ACC112 (cell line): ENCODE measurements around the gene CLCN6.

Source experiments
- H2AFZ ChIP-seq: fragments of 200-600 bp; sonication (generic); one replicate; pipeline ENCODE4 v1.6.0; 2017; ENCODE audit warnings: antibody characterized with exemption, low read length; ENCODE audit not compliant: unreplicated experiment
- H3K27ac ChIP-seq: fragments of 200-600 bp; sonication (generic); 2 replicates; pipeline ENCODE4 v1.5.1; 2014; ENCODE audit warnings: low read depth, mild to moderate bottlenecking, antibody characterized with exemption, low read length, moderate library complexity
- H3K27me3 ChIP-seq: fragments of 200-600 bp; sonication (generic); 2 replicates; pipeline ENCODE4 v1.6.1; 2014; ENCODE audit warnings: mild to moderate bottlenecking, antibody characterized with exemption, low read length, moderate library complexity, mixed read lengths; ENCODE audit not compliant: insufficient read depth
- H3K36me3 ChIP-seq: fragments of 200-600 bp; sonication (generic); 2 replicates; pipeline ENCODE4 v1.6.1; 2016; ENCODE audit warnings: mild to moderate bottlenecking, antibody characterized with exemption, low read length, moderate library complexity, mixed read lengths; ENCODE audit not compliant: insufficient read depth
- H3K4me1 ChIP-seq: fragments of 200-600 bp; sonication (generic); one replicate; pipeline ENCODE4 v1.6.1; 2016; ENCODE audit warnings: low read length, mixed read lengths; ENCODE audit not compliant: insufficient read depth, unreplicated experiment, control insufficient read depth
- H3K4me3 ChIP-seq: fragments of 200-600 bp; sonication (generic); 2 replicates; pipeline ENCODE4 v1.5.1; 2014; ENCODE audit warnings: mild to moderate bottlenecking, low read depth, low read length
- H3K79me2 ChIP-seq: fragments of 200-600 bp; sonication (generic); one replicate; pipeline ENCODE4 v1.6.0; 2016; ENCODE audit warnings: low read length; ENCODE audit not compliant: control insufficient read depth, unreplicated experiment, insufficient read depth

Gene CLCN6

GRCh38 chr1:11881749-11882441 is 75.9 kb downstream of the CLCN6 start:
- Histone ChIP-seq H3K27ac (no peak overlapping the region), H2AFZ (no peak overlapping the region), H3K36me3 (no peaks in the 10 kb centered on the region), H3K27me3 (peaks cover 46% of the 10 kb centered on the region), H3K4me3 (no peak overlapping the region), H3K79me2 (no peaks in the 10 kb centered on the region), H3K4me1 (no peaks in the 10 kb centered on the region)

- no peak overlapping the region for H3K4me3 ChIP-seq
- no peaks in the 10 kb centered on the region for H3K79me2 ChIP-seq
- H3K4me1 ChIP-seq: no peaks in the 10 kb centered on the region
- H3K36me3 ChIP-seq: no peaks in the 10 kb centered on the region
- H3K27me3 ChIP-seq: peaks cover 38% of the 10 kb centered on the region
- H3K27ac ChIP-seq: no peak overlapping the region
- H2AFZ ChIP-seq: no peak overlapping the region
Observed at GRCh38 chr1:11882814-11883538, 77.0 kb downstream of the CLCN6 start.

GRCh38 chr1:11885916-11886315 is 79.9 kb downstream of the CLCN6 start:
- no peak overlapping the region for H2AFZ ChIP-seq
- no peak overlapping the region for H3K4me3 ChIP-seq
- peaks cover 23% of the 10 kb centered on the region for H3K27me3 ChIP-seq
- H3K79me2 ChIP-seq: no peaks in the 10 kb centered on the region
- H3K27ac ChIP-seq: no peak overlapping the region
- H3K4me1 ChIP-seq: no peaks in the 10 kb centered on the region
- no peaks in the 10 kb centered on the region for H3K36me3 ChIP-seq

- Histone ChIP-seq H3K4me3 (no peak overlapping the region), H3K4me1 (no peaks in the 10 kb centered on the region), H3K27ac (no peak overlapping the region), H3K27me3 (peaks cover 27% of the 10 kb centered on the region), H2AFZ (no peak overlapping the region), H3K36me3 (no peaks in the 10 kb centered on the region), H3K79me2 (no peaks in the 10 kb centered on the region)
Observed at GRCh38 chr1:11886986-11887665, 81.1 kb downstream of the CLCN6 start.

GRCh38 chr1:11887666-11888007 is 81.6 kb downstream of the CLCN6 start:
- H3K27me3 ChIP-seq: peaks cover 30% of the 10 kb centered on the region
- H3K79me2 ChIP-seq: no peaks in the 10 kb centered on the region
- no peaks in the 10 kb centered on the region for H3K36me3 ChIP-seq
- H3K4me3 ChIP-seq: no peak overlapping the region
- H3K4me1 ChIP-seq: no peaks in the 10 kb centered on the region
- H3K27ac ChIP-seq: no peak overlapping the region
- H2AFZ ChIP-seq: no peak overlapping the region

DNA sequence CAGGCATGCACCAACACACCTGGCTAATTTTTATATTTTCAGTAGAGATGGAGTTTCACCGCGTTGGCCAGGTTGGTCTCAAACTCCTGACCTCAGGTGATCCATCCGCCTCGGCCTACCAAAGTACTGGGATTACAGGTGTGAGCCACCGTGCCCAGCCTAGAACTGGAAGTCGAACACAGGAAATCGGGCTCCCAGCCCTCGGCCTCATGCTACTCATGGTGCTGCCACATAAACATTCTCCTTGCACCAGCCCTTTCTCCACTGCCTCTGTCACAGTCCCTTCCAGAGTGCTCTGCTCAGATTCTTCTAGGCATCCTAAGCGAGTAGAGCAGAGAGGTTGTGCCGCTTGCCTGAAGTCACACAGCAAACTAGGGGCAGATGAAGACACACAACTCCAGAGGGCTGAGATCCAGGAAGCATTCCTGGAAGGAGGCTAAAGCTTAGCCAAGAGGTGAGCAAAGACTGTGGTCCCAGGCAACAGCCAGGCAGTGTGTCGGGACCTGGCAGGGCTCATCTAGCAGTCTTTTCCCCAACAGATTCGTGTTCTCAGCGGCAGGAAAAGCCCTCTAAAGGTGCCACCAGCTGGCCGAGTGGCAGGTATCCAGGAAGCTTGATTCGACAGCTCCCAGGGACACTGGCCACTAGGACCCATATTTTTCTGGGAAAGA is 82.3 kb downstream of the CLCN6 start:
- Histone ChIP-seq H3K4me3 (no peak overlapping the region), H3K79me2 (no peaks in the 10 kb centered on the region), H3K27me3 (peaks cover 24% of the 10 kb centered on the region), H3K4me1 (no peaks in the 10 kb centered on the region), H3K36me3 (no peaks in the 10 kb centered on the region), H3K27ac (no peak overlapping the region), H2AFZ (no peak overlapping the region)

DNA sequence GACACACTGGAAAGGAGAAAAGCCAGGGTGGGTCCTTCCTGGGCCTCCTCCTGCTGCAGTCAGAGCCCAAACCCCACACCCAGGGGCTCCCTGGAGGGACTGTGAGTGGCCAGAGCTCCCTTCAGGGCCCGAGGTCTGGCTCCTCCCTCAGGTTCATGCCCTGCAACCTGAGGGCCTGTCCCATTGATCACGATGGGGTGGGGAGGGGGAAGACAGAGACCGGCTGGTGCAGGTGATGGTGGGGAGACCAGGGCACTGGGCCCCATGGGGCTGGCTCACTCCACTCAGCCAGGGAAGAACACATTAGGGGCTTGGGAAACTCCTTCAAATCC is 82.9 kb downstream of the CLCN6 start:
- H2AFZ ChIP-seq: no peak overlapping the region
- H3K4me1 ChIP-seq: no peaks in the 10 kb centered on the region
- no peak overlapping the region for H3K4me3 ChIP-seq
- H3K79me2 ChIP-seq: no peaks in the 10 kb centered on the region
- peaks cover 19% of the 10 kb centered on the region for H3K27me3 ChIP-seq
- H3K36me3 ChIP-seq: no peaks in the 10 kb centered on the region
- no peak overlapping the region for H3K27ac ChIP-seq

- peaks cover 19% of the 10 kb centered on the region for H3K27me3 ChIP-seq
- no peaks in the 10 kb centered on the region for H3K4me1 ChIP-seq
- no peak overlapping the region for H3K27ac ChIP-seq
- H3K4me3 ChIP-seq: no peak overlapping the region
- no peaks in the 10 kb centered on the region for H3K36me3 ChIP-seq
- no peaks in the 10 kb centered on the region for H3K79me2 ChIP-seq
- no peak overlapping the region for H2AFZ ChIP-seq
Observed at GRCh38 chr1:11891433-11892186, 85.6 kb downstream of the CLCN6 start.
